ACHN (cell line): ENCODE measurements around the gene SEMA5B.

Experiments
- DNase-seq: peaks from one replicate; pipeline ENCODE4 v3.0.0-alpha.2; 2015
- in situ Hi-C: cut with HindIII; loops from 2 replicates; pipeline ENCODE4 v1.10.0; 2017; ENCODE audit warnings: low sequenced_read_pairs, low pct_ligation_motif_present, low pct_unique_long_range_greater_than_20kb

The SEMA5B gene

GRCh38 chr3:122893282-122893681 lies 134.3 kb downstream of the SEMA5B start:
- in situ Hi-C loops: no loop called here
- no peak for DNase-seq

GRCh38 chr3:122892118-122892960 lies 135.2 kb downstream of the SEMA5B start:
- no peak for DNase-seq
- in situ Hi-C loops: no loop called here

GRCh38 chr3:122890720-122891220 lies 136.8 kb downstream of the SEMA5B start:
- in situ Hi-C loops: no loop called here
- DNase-seq: no peak

- in situ Hi-C loops: no loop called here
- no peak for DNase-seq
Measured at GRCh38 chr3:122890077-122890719, 137.4 kb downstream of the SEMA5B start.

- in situ Hi-C loops: no loop called here
- DNase-seq: no peak
Measured at GRCh38 chr3:122886946-122887345, 140.6 kb downstream of the SEMA5B start.

- in situ Hi-C loops: no loop called here
- no peak for DNase-seq
Measured at GRCh38 chr3:122886251-122886650, 141.3 kb downstream of the SEMA5B start.

GRCh38 chr3:122882361-122882947 lies 145.1 kb downstream of the SEMA5B start:
- DNase-seq: no peak
- in situ Hi-C loops: no loop called here

- in situ Hi-C loops: no loop called here
- DNase-seq: no peak
Measured at GRCh38 chr3:122880624-122881023, 146.9 kb downstream of the SEMA5B start.

GRCh38 chr3:122880173-122880572 lies 147.4 kb downstream of the SEMA5B start:
- no peak for DNase-seq
- in situ Hi-C loops: no loop called here

GRCh38 chr3:122875547-122876127 lies 151.9 kb downstream of the SEMA5B start:
- in situ Hi-C loops: no loop called here
- no peak for DNase-seq

GRCh38 chr3:122873741-122874515 lies 153.6 kb downstream of the SEMA5B start:
- in situ Hi-C loops: no loop called here
- no peak for DNase-seq

- in situ Hi-C loops: no loop called here
Measured at GRCh38 chr3:122868322-122868721, 159.2 kb downstream of the SEMA5B start.

GRCh38 chr3:122864498-122864897 lies 163.1 kb downstream of the SEMA5B start:
- DNase-seq: no peak
- in situ Hi-C loops: no loop called here

More at GRCh38 chr3:122868322-122868721, 159.2 kb downstream of the SEMA5B start:
- no peak for DNase-seq

- DNase-seq: no peak
- in situ Hi-C loops: no loop called here
Measured at GRCh38 chr3:122862381-122862780, 165.2 kb downstream of the SEMA5B start.
